Neural progenitor cell (in vitro differentiated cells): ENCODE results near the gene TBL1X.

ENCODE experiments used
- EZH2 ChIP-seq: fragments of 200-600 bp; sonication (generic); IDR thresholded peaks from 2 replicates; pipeline ENCODE4 v1.6.1; 2017; ENCODE audit warnings: antibody characterized with exemption, mild to moderate bottlenecking, moderate library complexity
- TF ChIP-seq, protein P1 (sequence below): fragments of 200-600 bp; sonication (generic); IDR thresholded peaks from 2 replicates; pipeline ENCODE4 v1.5.1; 2017; ENCODE audit warnings: antibody characterized with exemption, mild to moderate bottlenecking

DNA sequence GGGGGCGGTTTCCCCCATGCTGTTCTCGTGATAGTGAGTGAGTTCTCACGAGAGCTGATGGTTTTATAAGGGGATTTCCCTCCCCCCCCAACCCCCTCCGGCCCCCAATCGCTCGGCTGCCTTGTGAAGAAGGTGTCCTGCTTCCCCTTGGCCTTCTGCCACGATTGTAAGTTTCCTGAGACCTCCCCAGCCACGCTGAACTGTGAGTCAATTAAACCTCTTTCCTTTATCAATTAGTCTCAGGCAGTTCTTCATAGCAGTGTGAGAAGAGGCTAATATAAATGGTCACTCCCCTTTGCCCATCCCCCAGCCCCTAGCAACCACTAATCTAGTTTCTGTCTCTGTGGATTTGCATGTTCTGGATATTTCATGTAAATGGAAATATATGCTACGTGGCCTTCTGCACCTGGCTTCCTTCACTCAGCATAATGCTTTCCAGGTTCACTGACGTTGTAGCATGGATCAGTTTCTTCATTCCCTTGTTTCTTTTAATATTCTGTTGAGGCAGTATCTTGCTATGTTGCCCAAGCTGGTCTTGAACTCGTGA lies 284.4 kb downstream of the TBL1X start:
- no peak for TF ChIP-seq EZH2
- TF ChIP-seq, protein P1, sequence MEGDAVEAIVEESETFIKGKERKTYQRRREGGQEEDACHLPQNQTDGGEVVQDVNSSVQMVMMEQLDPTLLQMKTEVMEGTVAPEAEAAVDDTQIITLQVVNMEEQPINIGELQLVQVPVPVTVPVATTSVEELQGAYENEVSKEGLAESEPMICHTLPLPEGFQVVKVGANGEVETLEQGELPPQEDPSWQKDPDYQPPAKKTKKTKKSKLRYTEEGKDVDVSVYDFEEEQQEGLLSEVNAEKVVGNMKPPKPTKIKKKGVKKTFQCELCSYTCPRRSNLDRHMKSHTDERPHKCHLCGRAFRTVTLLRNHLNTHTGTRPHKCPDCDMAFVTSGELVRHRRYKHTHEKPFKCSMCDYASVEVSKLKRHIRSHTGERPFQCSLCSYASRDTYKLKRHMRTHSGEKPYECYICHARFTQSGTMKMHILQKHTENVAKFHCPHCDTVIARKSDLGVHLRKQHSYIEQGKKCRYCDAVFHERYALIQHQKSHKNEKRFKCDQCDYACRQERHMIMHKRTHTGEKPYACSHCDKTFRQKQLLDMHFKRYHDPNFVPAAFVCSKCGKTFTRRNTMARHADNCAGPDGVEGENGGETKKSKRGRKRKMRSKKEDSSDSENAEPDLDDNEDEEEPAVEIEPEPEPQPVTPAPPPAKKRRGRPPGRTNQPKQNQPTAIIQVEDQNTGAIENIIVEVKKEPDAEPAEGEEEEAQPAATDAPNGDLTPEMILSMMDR, result no peak
